Activated CD8-positive, alpha-beta T cell treated with anti-CD3 and anti-CD28 coated beads for 36 hours (primary cell): Measurements from ENCODE around the gene INPP4B. TPM values are rescaled to one million over a fixed set of nuclear protein-coding genes. Genes with fewer than 3 reads are reported as not detected.

Experiments
- ATAC-seq: fragments of 200-7000 bp; cut with Tn5 transposase; one replicate; pipeline ENCODE4 v1.10.0; 2021; ENCODE audit warnings: mild to moderate bottlenecking, moderate library complexity
- CTCF ChIA-PET: fragments of 350-600 bp; sonication (Branson Sonifier 250); formaldehyde crosslinking; loops from one replicate; lab custom pipeline; 2021; ENCODE audit warnings: antibody characterized with exemption; lab: Charles Lee
- POLR2A ChIA-PET: fragments of 350-600 bp; sonication (Branson Sonifier 250); formaldehyde crosslinking; loops from one replicate; lab custom pipeline; 2021; ENCODE audit warnings: antibody characterized with exemption; lab: Charles Lee
- DNase-seq: peaks from one replicate; pipeline ENCODE4 v3.0.0-alpha.2; 2020
- H3K27ac Mint-ChIP-seq: one replicate; pipeline ENCODE4 v1.8.0; 2021; ENCODE audit warnings: mild to moderate bottlenecking, mixed read lengths
- H3K27me3 Mint-ChIP-seq: one replicate; pipeline ENCODE4 v1.8.0; 2021; ENCODE audit warnings: mixed read lengths
- H3K36me3 Mint-ChIP-seq: one replicate; pipeline ENCODE4 v1.8.0; 2021; ENCODE audit warnings: low read depth, mixed read lengths
- H3K4me1 Mint-ChIP-seq: one replicate; pipeline ENCODE4 v1.8.0; 2021; ENCODE audit warnings: low read depth, mixed read lengths
- H3K4me3 Mint-ChIP-seq: one replicate; pipeline ENCODE4 v1.8.0; 2021; ENCODE audit warnings: mild to moderate bottlenecking, moderate library complexity, mixed read lengths
- H3K9me3 Mint-ChIP-seq: one replicate; pipeline ENCODE4 v1.8.0; 2021; ENCODE audit warnings: mixed read lengths
- intact Hi-C: fragments of 100-400 bp; cut with micrococcal nuclease; formaldehyde crosslinking; loops from one replicate; pipeline ENCODE4 v1.10.0; 2022
- total RNA-seq, 2 experiments: library from RNA; stranded (reverse); gene quantifications; one replicate each; pipeline ENCODE4 v1.2.3, GENCODE V29; 2021
- TF ChIP-seq, protein P1 (sequence below): fragments of 200-600 bp; IDR thresholded peaks from one replicate; pipeline ENCODE4 v1.8.0; 2022; ENCODE audit warnings: antibody characterized with exemption, mild to moderate bottlenecking

Gene INPP4B
- total RNA-seq, 2 experiments from 2014 or later, result 46.1 to 46.9 TPM

DNA sequence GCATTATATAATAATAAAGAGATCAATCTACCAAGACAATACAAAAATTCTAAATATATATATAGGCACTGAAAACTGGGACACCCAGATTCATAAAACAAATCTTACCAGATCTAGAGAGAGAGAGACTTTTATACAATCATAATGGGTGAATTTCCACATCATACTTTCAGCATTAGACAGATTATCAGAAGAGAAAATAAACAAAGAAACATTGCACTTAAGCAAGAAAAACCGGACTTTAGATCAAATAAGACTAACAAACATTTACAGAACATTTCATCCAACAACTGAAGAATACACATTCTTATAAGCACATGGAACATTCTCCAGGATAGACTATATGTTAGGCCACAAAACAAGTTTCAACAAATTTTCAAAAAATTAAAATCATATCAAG is 245.1 kb downstream of the INPP4B start:
- H3K4me3 Mint-ChIP-seq, result no peak overlapping the region
- no peaks in the 10 kb centered on the region for H3K27me3 Mint-ChIP-seq
- ATAC-seq, result no peak
- ChIA-PET CTCF (no interaction called here), POLR2A (no interaction called here)
- TF ChIP-seq, protein P1, sequence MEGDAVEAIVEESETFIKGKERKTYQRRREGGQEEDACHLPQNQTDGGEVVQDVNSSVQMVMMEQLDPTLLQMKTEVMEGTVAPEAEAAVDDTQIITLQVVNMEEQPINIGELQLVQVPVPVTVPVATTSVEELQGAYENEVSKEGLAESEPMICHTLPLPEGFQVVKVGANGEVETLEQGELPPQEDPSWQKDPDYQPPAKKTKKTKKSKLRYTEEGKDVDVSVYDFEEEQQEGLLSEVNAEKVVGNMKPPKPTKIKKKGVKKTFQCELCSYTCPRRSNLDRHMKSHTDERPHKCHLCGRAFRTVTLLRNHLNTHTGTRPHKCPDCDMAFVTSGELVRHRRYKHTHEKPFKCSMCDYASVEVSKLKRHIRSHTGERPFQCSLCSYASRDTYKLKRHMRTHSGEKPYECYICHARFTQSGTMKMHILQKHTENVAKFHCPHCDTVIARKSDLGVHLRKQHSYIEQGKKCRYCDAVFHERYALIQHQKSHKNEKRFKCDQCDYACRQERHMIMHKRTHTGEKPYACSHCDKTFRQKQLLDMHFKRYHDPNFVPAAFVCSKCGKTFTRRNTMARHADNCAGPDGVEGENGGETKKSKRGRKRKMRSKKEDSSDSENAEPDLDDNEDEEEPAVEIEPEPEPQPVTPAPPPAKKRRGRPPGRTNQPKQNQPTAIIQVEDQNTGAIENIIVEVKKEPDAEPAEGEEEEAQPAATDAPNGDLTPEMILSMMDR, result no peak
- no peak overlapping the region for H3K27ac Mint-ChIP-seq
- no peaks in the 10 kb centered on the region for H3K4me1 Mint-ChIP-seq
- DNase-seq, result no peak
- H3K9me3 Mint-ChIP-seq, result peaks cover 35% of the 10 kb centered on the region
- H3K36me3 Mint-ChIP-seq, result peaks cover 16% of the 10 kb centered on the region
- intact Hi-C loops, result no loop called here

- TF ChIP-seq, protein P1, result no peak
- Mint-ChIP-seq H3K27ac (no peak overlapping the region), H3K27me3 (no peaks in the 10 kb centered on the region), H3K4me3 (no peak overlapping the region), H3K36me3 (peaks cover 13% of the 10 kb centered on the region), H3K9me3 (peaks cover 21% of the 10 kb centered on the region), H3K4me1 (peaks cover 3% of the 10 kb centered on the region)
- ATAC-seq, result no peak
- ChIA-PET CTCF (no interaction called here), POLR2A (no interaction called here)
- no peak for DNase-seq
- intact Hi-C loops, result no loop called here
These were observed 248.0 kb downstream of the INPP4B start for GRCh38 chr4:142598132-142598531.

DNA sequence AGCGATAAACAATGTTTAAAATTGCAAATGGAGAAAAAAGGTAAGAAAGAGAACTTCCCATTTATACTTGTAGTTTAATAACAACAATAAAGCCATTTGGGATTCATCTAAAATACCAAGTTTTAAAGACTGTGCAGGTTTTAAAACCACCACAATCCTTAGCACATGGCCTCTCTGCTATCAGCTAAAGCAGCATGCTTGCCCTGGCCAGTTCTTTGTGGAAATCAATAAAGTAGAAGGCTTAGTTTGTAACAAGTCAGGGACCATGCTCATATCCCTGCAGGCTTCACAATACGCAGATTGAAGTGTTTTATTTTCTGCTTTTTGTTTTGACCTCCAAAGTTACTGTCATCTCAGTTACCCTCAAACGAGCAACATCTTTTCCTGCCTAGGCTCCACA is 249.5 kb downstream of the INPP4B start:
- ChIA-PET POLR2A (no interaction called here), CTCF (no interaction called here)
- TF ChIP-seq, protein P1, result no peak
- no peak for DNase-seq
- peaks cover 11% of the 10 kb centered on the region for H3K36me3 Mint-ChIP-seq
- no peak for ATAC-seq
- no peaks in the 10 kb centered on the region for H3K27me3 Mint-ChIP-seq
- H3K4me3 Mint-ChIP-seq, result no peak overlapping the region
- peaks cover 4% of the 10 kb centered on the region for H3K4me1 Mint-ChIP-seq
- H3K9me3 Mint-ChIP-seq, result peaks cover 11% of the 10 kb centered on the region
- no peak overlapping the region for H3K27ac Mint-ChIP-seq
- intact Hi-C loops, result no loop called here

- POLR2A ChIA-PET, result no interaction called here
- H3K27ac Mint-ChIP-seq, result no peak overlapping the region
These were observed 250.0 kb downstream of the INPP4B start for GRCh38 chr4:142596121-142596520.

DNA sequence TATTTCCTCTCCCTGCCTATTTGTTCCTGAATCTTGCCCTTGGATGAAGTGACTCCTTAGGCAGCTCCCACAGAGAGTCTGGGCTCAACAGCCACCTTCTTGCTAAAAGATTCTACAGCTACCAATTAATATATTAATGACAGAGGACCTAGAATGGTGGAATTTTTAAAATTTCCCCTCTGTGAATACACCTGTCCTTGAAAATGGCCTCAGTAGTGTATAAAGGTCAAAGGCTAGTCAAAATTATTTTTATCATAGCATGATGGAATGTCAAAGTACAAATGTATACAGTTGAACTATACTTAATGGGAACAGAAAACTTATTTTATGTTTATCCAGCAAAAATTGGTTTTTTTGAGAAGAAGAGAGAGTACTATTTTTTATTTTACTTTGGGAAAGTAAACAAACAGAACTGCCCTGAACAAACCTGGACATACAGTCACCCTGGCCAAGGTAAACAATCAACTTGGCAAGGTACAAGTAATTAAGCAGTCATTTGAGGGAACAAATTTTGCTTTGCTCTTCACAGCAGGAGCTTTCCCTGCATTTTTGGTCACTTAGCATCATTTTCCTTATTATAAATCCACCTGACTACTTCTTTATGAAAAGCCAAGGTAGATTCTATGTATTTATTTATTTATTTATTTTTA is 250.8 kb downstream of the INPP4B start:
- DNase-seq, result no peak
- no peak overlapping the region for H3K27ac Mint-ChIP-seq
- ATAC-seq, result no peak
- ChIA-PET CTCF (no interaction called here), POLR2A (no interaction called here)
- H3K36me3 Mint-ChIP-seq, result peaks cover 8% of the 10 kb centered on the region
- intact Hi-C loops, result no loop called here
- H3K4me1 Mint-ChIP-seq, result peaks cover 4% of the 10 kb centered on the region
- H3K27me3 Mint-ChIP-seq, result no peaks in the 10 kb centered on the region
- peaks cover 8% of the 10 kb centered on the region for H3K9me3 Mint-ChIP-seq
- TF ChIP-seq, protein P1, result no peak
- H3K4me3 Mint-ChIP-seq, result no peak overlapping the region

More at GRCh38 chr4:142596121-142596520, 250.0 kb downstream of the INPP4B start:
- H3K9me3 Mint-ChIP-seq, result peaks cover 11% of the 10 kb centered on the region
- DNase-seq (no peak), ATAC-seq (no peak)
- no peaks in the 10 kb centered on the region for H3K27me3 Mint-ChIP-seq
- peaks cover 12% of the 10 kb centered on the region for H3K36me3 Mint-ChIP-seq
- peaks cover 4% of the 10 kb centered on the region for H3K4me1 Mint-ChIP-seq
- intact Hi-C loops, result no loop called here
- CTCF ChIA-PET, result no interaction called here
- H3K4me3 Mint-ChIP-seq, result no peak overlapping the region
- TF ChIP-seq, protein P1, result no peak
